Measurements from ENCODE around the gene WWOX. TPM values are rescaled to one million over a fixed set of nuclear protein-coding genes. Genes with fewer than 3 reads are reported as not detected.

WWOX gene
- total and polyA plus RNA-seq, 2 of the 8 experiments (the other 6 are each of a cell fraction or from before 2014, with no cell fraction given): 5.4 to 16.7 TPM

DNA sequence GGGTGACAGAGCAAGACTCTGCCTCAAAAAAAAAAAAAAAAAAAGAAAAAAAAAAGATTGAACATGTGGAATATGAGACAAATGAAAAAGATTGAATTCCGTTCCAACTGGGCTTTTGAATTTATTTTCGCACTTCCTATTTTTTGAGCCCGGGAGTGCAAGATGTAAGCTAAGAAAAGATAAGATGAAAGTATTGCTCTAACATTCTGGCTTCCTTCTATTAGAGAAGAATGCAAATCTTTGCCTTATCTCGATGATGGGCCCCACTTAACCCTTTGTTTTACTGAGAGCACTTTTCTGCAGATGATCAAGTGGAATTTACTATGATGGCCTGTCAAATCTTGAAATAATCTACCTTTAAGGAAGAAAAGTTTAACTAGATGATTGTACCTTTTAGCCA lies 96.3 kb downstream of the WWOX start:
- CTCF ChIA-PET (ENCODE audit: partially characterized antibody): interaction anchor here (0.9 kb wide), 1 partner anchor 14 kb away, joined by 3 read pairs; no protein-coding TSS in a partner anchor
- Histone ChIP-seq H3K4me2 (ENCODE audit: insufficient read depth in 1 of 2, low read depth in 2 of 2, low read length in 2 of 2) (no peak overlapping the region), H4K91ac (replicated peaks; ENCODE audit: insufficient read length, low read length) (no peak overlapping the region), H2AFZ (ENCODE audit: low read length) (no peak overlapping the region), H3K27ac (ENCODE audit: low read depth, low read length) (no peak overlapping the region), H3K36me3 (ENCODE audit: control insufficient read depth in 2 of 4, insufficient read depth in 4 of 4, low read length in 3 of 4) (no peaks in the 10 kb centered on the region), H3K27me3 (replicated peaks in 1 of 4; ENCODE audit: control insufficient read depth in 3 of 4, extremely low read depth in 1 of 4, insufficient read depth in 3 of 4, low read length in 3 of 4) (no peaks in the 10 kb centered on the region), H3K23me2 (ENCODE audit: low read depth, low read length) (no peaks in the 10 kb centered on the region), H3K9me3 (ENCODE audit: insufficient read depth in 2 of 2, low read depth in 1 of 2, low read length in 1 of 2) (peaks cover 0 to 2% of the 10 kb centered on the region in 2 experiments; a peak in 1 of 4 replicates), H3K79me1 (ENCODE audit: low read depth, low read length) (no peaks in the 10 kb centered on the region), H3K4ac (replicated peaks; ENCODE audit: insufficient read length, low read depth, low read length) (no peak overlapping the region), H3K23ac (ENCODE audit: insufficient read length) (no peak overlapping the region), H2AK5ac (ENCODE audit: low read depth, low read length) (no peak overlapping the region), H3K4me3 (ENCODE audit: extremely low read depth in 1 of 4, insufficient read depth in 2 of 4, low read depth in 3 of 4, low read length in 4 of 4) (no peak overlapping the region), H2BK12ac (ENCODE audit: low read depth, low read length) (no peak overlapping the region), H4K8ac (ENCODE audit: extremely low read depth, insufficient read depth, low read length) (no peak overlapping the region), H2BK15ac (ENCODE audit: low read length) (no peak overlapping the region), H3K79me2 (ENCODE audit: control insufficient read depth in 1 of 2, insufficient read depth in 2 of 2, low read length in 2 of 2) (no peaks in the 10 kb centered on the region), H4K20me1 (replicated peaks in 1 of 2; ENCODE audit: control insufficient read depth in 1 of 2, insufficient read depth in 2 of 2, low read length in 2 of 2) (no peaks in the 10 kb centered on the region), H2BK20ac (ENCODE audit: low read length) (no peak overlapping the region), H3K14ac (ENCODE audit: insufficient read length) (no peak overlapping the region), H3K9ac (replicated peaks in 1 of 4; ENCODE audit: extremely low read depth in 1 of 4, low read depth in 3 of 4, low read length in 3 of 4) (no peak overlapping the region), H3K18ac (ENCODE audit: extremely low read depth, low read length) (no peak overlapping the region), H2BK5ac (ENCODE audit: low read depth, low read length) (no peak overlapping the region), H4K5ac (ENCODE audit: insufficient read length, low read depth, low read length) (no peak overlapping the region), H3K56ac (replicated peaks; ENCODE audit: insufficient read length, low read depth, low read length) (no peak overlapping the region), H3K4me1 (replicated peaks in 1 of 4; ENCODE audit: control insufficient read depth in 3 of 4, insufficient read depth in 4 of 4, low read length in 3 of 4) (peaks cover 0 to 3% (median 0%) of the 10 kb centered on the region in 4 experiments; a peak in 1 of 7 replicates), H2BK120ac (replicated peaks; ENCODE audit: low read depth, low read length) (no peak overlapping the region)
- POLR2A ChIA-PET (ENCODE audit: partially characterized antibody): no interaction called here
- WGBS, 2 experiments (ENCODE audit: extremely low coverage in 1 of 2, insufficient coverage in 1 of 2, insufficient read length in 1 of 2, insufficient replicate concordance in 2 of 2, low coverage in 1 of 2, low lambda C conversion rate in 2 of 2, missing lambda C conversion rate in 1 of 2): 85% methylated on average over 4 of the region's 4 CpGs; no CpG with 5 or more reads in 1 of the 2 experiments
- DNase-seq (ENCODE audit: low read depth in 1 of 2, low spot score in 2 of 2) (no peak), FAIRE-seq (no peak)
- TF ChIP-seq, protein P1, sequence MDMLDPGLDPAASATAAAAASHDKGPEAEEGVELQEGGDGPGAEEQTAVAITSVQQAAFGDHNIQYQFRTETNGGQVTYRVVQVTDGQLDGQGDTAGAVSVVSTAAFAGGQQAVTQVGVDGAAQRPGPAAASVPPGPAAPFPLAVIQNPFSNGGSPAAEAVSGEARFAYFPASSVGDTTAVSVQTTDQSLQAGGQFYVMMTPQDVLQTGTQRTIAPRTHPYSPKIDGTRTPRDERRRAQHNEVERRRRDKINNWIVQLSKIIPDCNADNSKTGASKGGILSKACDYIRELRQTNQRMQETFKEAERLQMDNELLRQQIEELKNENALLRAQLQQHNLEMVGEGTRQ (IDR thresholded peaks at IDR 0.05; ENCODE audit: low read length): no peak
- no peak for TF ChIP-seq SP4 (IDR thresholded peaks at IDR 0.05; ENCODE audit: low read length)
- no peak for TF ChIP-seq CTCF (IDR thresholded peaks at IDR 0.05; ENCODE audit: control extremely low read depth in 1 of 3, insufficient read depth in 1 of 3, low read depth in 1 of 3, low read length in 3 of 3)
- no peak for TF ChIP-seq PHF8 (conservative IDR thresholded peaks at IDR 0.05; ENCODE audit: low read depth, low read length)
- no peak for TF ChIP-seq TAF7 (optimal IDR thresholded peaks at IDR 0.05; ENCODE audit: borderline replicate concordance, low read depth, low read length)
- TF ChIP-seq HDAC2 (IDR thresholded peaks at IDR 0.05; ENCODE audit: borderline replicate concordance in 1 of 2, low read depth in 2 of 2, low read length in 2 of 2): no peak
- TF ChIP-seq ASH2L (IDR thresholded peaks at IDR 0.05; ENCODE audit: low read length): no peak
- no peak for TF ChIP-seq POU5F1 (IDR thresholded peaks at IDR 0.05; ENCODE audit: low read depth, low read length)
- TF ChIP-seq SUZ12 (IDR thresholded peaks at IDR 0.05; ENCODE audit: low read length): no peak
- TF ChIP-seq, protein P2, sequence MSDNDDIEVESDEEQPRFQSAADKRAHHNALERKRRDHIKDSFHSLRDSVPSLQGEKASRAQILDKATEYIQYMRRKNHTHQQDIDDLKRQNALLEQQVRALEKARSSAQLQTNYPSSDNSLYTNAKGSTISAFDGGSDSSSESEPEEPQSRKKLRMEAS (IDR thresholded peaks at IDR 0.05): no peak

All from H1 (cell line).